Measurements from ENCODE around the gene TCTN1. TPM values are rescaled to one million over a fixed set of nuclear protein-coding genes. Genes with fewer than 3 reads are reported as not detected.
"Not testable (repeated sequence)": the region's sequence is repeated elsewhere in the genome, so short reads cannot be mapped to it uniquely, and the experiment has no call there.

The TCTN1 gene
- total RNA-seq = 82.5 TPM
- 22.5 TPM for polyA plus RNA-seq

GRCh38 chr12:110613771-110614684 is at the start of gene TCTN1:
TCTN1 (plus strand) TSS chr12:110614129; CDS start chr12:110614183, 54 bp downstream.
- peak; percentile 86 for DNase-seq (ENCODE audit: extremely low spot score)
- Histone ChIP-seq H3K4me3 (ENCODE audit: low read depth, low read length) (peak within 1 kb of the TSS; percentile 62), H3K27ac (ENCODE audit: low read depth) (peak within 1 kb of the TSS; percentile 40), H3K4me1 (ENCODE audit: insufficient read depth) (no peaks in the 10 kb centered on the region), H3K36me3 (ENCODE audit: insufficient read depth) (no peaks in the 10 kb centered on the region)
- 1% methylated on average over 60 of the region's 60 CpGs for WGBS

- no peak for DNase-seq (ENCODE audit: extremely low spot score)
- H3K4me3 ChIP-seq (ENCODE audit: low read depth, low read length) = no peak overlapping the region
- 47% methylated on average over 8 of the region's 8 CpGs for WGBS
- no peak overlapping the region for H3K27ac ChIP-seq (ENCODE audit: low read depth)
- no peaks in the 10 kb centered on the region for H3K4me1 ChIP-seq (ENCODE audit: insufficient read depth)
- no peaks in the 10 kb centered on the region for H3K36me3 ChIP-seq (ENCODE audit: insufficient read depth)
Measured at GRCh38 chr12:110564471-110564991, 49.4 kb upstream of the TCTN1 start.

GRCh38 chr12:110565894-110566871 is 47.7 kb upstream of the TCTN1 start:
- H3K4me3 ChIP-seq (ENCODE audit: low read depth, low read length) = no peak overlapping the region
- no peak for DNase-seq (ENCODE audit: extremely low spot score)
- no peaks in the 10 kb centered on the region for H3K36me3 ChIP-seq (ENCODE audit: insufficient read depth)
- 82% methylated on average over 8 of the region's 8 CpGs for WGBS
- no peak overlapping the region for H3K27ac ChIP-seq (ENCODE audit: low read depth)
- H3K4me1 ChIP-seq (ENCODE audit: insufficient read depth) = no peaks in the 10 kb centered on the region

GRCh38 chr12:110566993-110567392 is 46.9 kb upstream of the TCTN1 start:
- DNase-seq (ENCODE audit: extremely low spot score) = no peak
- 96% methylated on average over 5 of the region's 5 CpGs for WGBS
- Histone ChIP-seq H3K27ac (ENCODE audit: low read depth) (no peak overlapping the region), H3K36me3 (ENCODE audit: insufficient read depth) (no peaks in the 10 kb centered on the region), H3K4me3 (ENCODE audit: low read depth, low read length) (no peak overlapping the region), H3K4me1 (ENCODE audit: insufficient read depth) (no peaks in the 10 kb centered on the region)

- Histone ChIP-seq H3K27ac (ENCODE audit: low read depth) (no peak overlapping the region), H3K36me3 (ENCODE audit: insufficient read depth) (no peaks in the 10 kb centered on the region), H3K4me1 (ENCODE audit: insufficient read depth) (no peaks in the 10 kb centered on the region), H3K4me3 (ENCODE audit: low read depth, low read length) (no peak overlapping the region)
- DNase-seq (ENCODE audit: extremely low spot score) = no peak
- 98% methylated on average over 6 of the region's 6 CpGs for WGBS
Measured at GRCh38 chr12:110568752-110569151, 45.2 kb upstream of the TCTN1 start.

GRCh38 chr12:110569838-110570237 is 44.1 kb upstream of the TCTN1 start:
- not testable (repeated sequence) for DNase-seq (ENCODE audit: extremely low spot score)
- WGBS = no CpG with 5 or more reads among the region's 2 CpGs

GRCh38 chr12:110570798-110571197 is 43.1 kb upstream of the TCTN1 start:
- not testable (repeated sequence) for H3K27ac ChIP-seq (ENCODE audit: low read depth); H3K4me1 ChIP-seq (ENCODE audit: insufficient read depth)
- WGBS = 97% methylated on average over 16 of the region's 16 CpGs

More at GRCh38 chr12:110569838-110570237, 44.1 kb upstream of the TCTN1 start:
- not testable (repeated sequence) for H3K4me1 ChIP-seq (ENCODE audit: insufficient read depth); H3K27ac ChIP-seq (ENCODE audit: low read depth); H3K36me3 ChIP-seq (ENCODE audit: insufficient read depth); H3K4me3 ChIP-seq (ENCODE audit: low read depth, low read length)

GRCh38 chr12:110574044-110574443 is 39.9 kb upstream of the TCTN1 start:
- no peaks in the 10 kb centered on the region for H3K36me3 ChIP-seq (ENCODE audit: insufficient read depth)
- no peak overlapping the region for H3K4me3 ChIP-seq (ENCODE audit: low read depth, low read length)
- no peak overlapping the region for H3K27ac ChIP-seq (ENCODE audit: low read depth)
- 58% methylated on average over 1 of the region's 1 CpG for WGBS
- no peak for DNase-seq (ENCODE audit: extremely low spot score)
- peaks cover 1% of the 10 kb centered on the region for H3K4me1 ChIP-seq (ENCODE audit: insufficient read depth)

More at GRCh38 chr12:110570798-110571197, 43.1 kb upstream of the TCTN1 start:
- H3K4me3 ChIP-seq (ENCODE audit: low read depth, low read length); H3K36me3 ChIP-seq (ENCODE audit: insufficient read depth); DNase-seq (ENCODE audit: extremely low spot score): not testable (repeated sequence)

- DNase-seq (ENCODE audit: extremely low spot score); H3K36me3 ChIP-seq (ENCODE audit: insufficient read depth); H3K27ac ChIP-seq (ENCODE audit: low read depth); H3K4me1 ChIP-seq (ENCODE audit: insufficient read depth); H3K4me3 ChIP-seq (ENCODE audit: low read depth, low read length): not testable (repeated sequence)
- WGBS = 85% methylated on average over 10 of the region's 10 CpGs
Measured at GRCh38 chr12:110574717-110575230, 39.2 kb upstream of the TCTN1 start.

- no peak overlapping the region for H3K27ac ChIP-seq (ENCODE audit: low read depth)
- H3K4me3 ChIP-seq (ENCODE audit: low read depth, low read length) = no peak overlapping the region
- 28% methylated on average over 1 of the region's 1 CpG for WGBS
Measured at GRCh38 chr12:110575326-110575725, 38.6 kb upstream of the TCTN1 start.

GRCh38 chr12:110576504-110576903 is 37.4 kb upstream of the TCTN1 start:
- Histone ChIP-seq H3K36me3 (ENCODE audit: insufficient read depth) (no peaks in the 10 kb centered on the region), H3K4me3 (ENCODE audit: low read depth, low read length) (no peak overlapping the region), H3K27ac (ENCODE audit: low read depth) (no peak overlapping the region), H3K4me1 (ENCODE audit: insufficient read depth) (peaks cover 4% of the 10 kb centered on the region)
- no peak for DNase-seq (ENCODE audit: extremely low spot score)
- 95% methylated on average over 2 of the region's 2 CpGs for WGBS

More at GRCh38 chr12:110575326-110575725, 38.6 kb upstream of the TCTN1 start:
- no peak for DNase-seq (ENCODE audit: extremely low spot score)
- Histone ChIP-seq H3K4me1 (ENCODE audit: insufficient read depth) (peaks cover 4% of the 10 kb centered on the region), H3K36me3 (ENCODE audit: insufficient read depth) (no peaks in the 10 kb centered on the region)

GRCh38 chr12:110577864-110578693 is 35.9 kb upstream of the TCTN1 start:
- peaks cover 4% of the 10 kb centered on the region for H3K4me1 ChIP-seq (ENCODE audit: insufficient read depth)
- WGBS = 56% methylated on average over 8 of the region's 8 CpGs
- peak overlapping the region; percentile 74 for H3K27ac ChIP-seq (ENCODE audit: low read depth)
- no peak for DNase-seq (ENCODE audit: extremely low spot score)
- no peaks in the 10 kb centered on the region for H3K36me3 ChIP-seq (ENCODE audit: insufficient read depth)
- no peak overlapping the region for H3K4me3 ChIP-seq (ENCODE audit: low read depth, low read length)

Data from urinary bladder (tissue), 4 donors.